HepG2 (cell line): Measurements from ENCODE around the gene PARVA. TPM values are rescaled to one million over a fixed set of nuclear protein-coding genes. Genes with fewer than 3 reads are reported as not detected.

ENCODE experiments used
- ATAC-seq: fragments of 200-7000 bp; cut with Tn5 transposase; 3 replicates; pipeline ENCODE4 v1.9.1; 2020; ENCODE audit warnings: mild to moderate bottlenecking, moderate library complexity
- BruUV-seq: library from RNA; stranded (reverse); fragments of 400-500 nt; replicated peaks from 2 replicates; lab custom pipeline; 2021; lab: Mats Ljungman, UMichigan
- CTCF ChIA-PET: fragments of 300-600 bp; formaldehyde crosslinking; extraction: SDS; loops from one replicate; lab custom pipeline; 2021; ENCODE audit warnings: low total read pairs, inconsistent platforms, low intra/inter-chr PET ratio; lab: Yijun Ruan, JAX
- POLR2A ChIA-PET: fragments of 350-600 bp; sonication (Branson Sonifier 250); formaldehyde crosslinking; loops from one replicate; lab custom pipeline; 2020; ENCODE audit warnings: antibody characterized with exemption, inconsistent platforms; lab: Yijun Ruan, JAX
- DNase-seq: peaks from one replicate; pipeline ENCODE4 v3.0.0-alpha.2; 2015; ENCODE audit warnings: low spot score
- FAIRE-seq: peaks from 3 replicates; lab custom pipeline; 2011; peaks lifted over from hg19 to GRCh38; lab: Jason Lieb, UNC
- H2AFZ ChIP-seq: one replicate; pipeline ENCODE4 v1.6.1; 2011; ENCODE audit warnings: low read length, inconsistent platforms
- H3K27ac ChIP-seq: fragments of 300-600 bp; 3 replicates; pipeline ENCODE4 v1.8.0; 2011; ENCODE audit warnings: mixed run types, mild to moderate bottlenecking, mixed read lengths, low read length, inconsistent platforms; ENCODE audit not compliant: insufficient read depth; ENCODE audit errors: extremely low read length
- H3K27me3 ChIP-seq, 2 experiments: fragments of 200-600 bp in 1 of 2; 2 replicates in 1 of 2; 3 replicates in 1 of 2; pipeline versions ENCODE4 v1.6.0 to v1.8.0; 2011; ENCODE audit warnings: low read length in 2 of 2, mild to moderate bottlenecking in 2 of 2, moderate library complexity in 2 of 2, inconsistent platforms in 1 of 2; ENCODE audit not compliant: insufficient read depth in 2 of 2, control insufficient read depth in 1 of 2
- H3K36me3 ChIP-seq, 2 experiments: fragments of 200-600 bp in 1 of 2; replicated peaks in 1 of 2; 2 replicates in 1 of 2; 3 replicates in 1 of 2; pipeline versions ENCODE4 v1.5.1 to v1.8.0; 2011; ENCODE audit warnings: low read length in 2 of 2, inconsistent platforms in 1 of 2; ENCODE audit not compliant: insufficient read depth in 2 of 2, control insufficient read depth in 1 of 2
- H3K4me1 ChIP-seq: 2 replicates; pipeline ENCODE4 v1.5.1; 2012; ENCODE audit warnings: low read length, inconsistent platforms; ENCODE audit not compliant: insufficient read depth
- H3K4me2 ChIP-seq: 2 replicates; pipeline ENCODE4 v1.6.0; 2011; ENCODE audit warnings: low read depth, low read length, inconsistent platforms
- H3K4me3 ChIP-seq, 3 experiments: fragments of 200-600 bp in 1 of 3; sonication (generic), shearing (Covaris generic) in 1 of 3; replicated peaks in 1 of 3; 2 replicates each; pipeline ENCODE4 v1.5.1; 2011 to 2016; ENCODE audit warnings: low read length in 3 of 3, inconsistent platforms in 2 of 3, low read depth in 2 of 3, mild to moderate bottlenecking in 2 of 3, control low read depth in 1 of 3, mixed read lengths in 1 of 3; ENCODE audit not compliant: insufficient read depth in 1 of 3
- H3K79me2 ChIP-seq: one replicate; pipeline ENCODE4 v1.6.1; 2011; ENCODE audit warnings: low read length, inconsistent platforms; ENCODE audit not compliant: insufficient read depth
- H3K9ac ChIP-seq: 2 replicates; pipeline ENCODE4 v1.6.0; 2011; ENCODE audit warnings: mild to moderate bottlenecking, low read depth, low read length, inconsistent platforms; ENCODE audit not compliant: insufficient read depth
- H3K9me3 ChIP-seq: 2 replicates; pipeline ENCODE4 v1.5.1; 2012; ENCODE audit warnings: mild to moderate bottlenecking, low read length
- H4K20me1 ChIP-seq: 2 replicates; pipeline ENCODE4 v1.6.0; 2011; ENCODE audit warnings: inconsistent platforms, mild to moderate bottlenecking, low read length, moderate library complexity; ENCODE audit not compliant: insufficient read depth
- ARHGAP35 ChIP-seq: sonication (generic); formaldehyde crosslinking; IDR thresholded peaks from 2 replicates; pipeline ENCODE4 v1.9.0; 2022; ENCODE audit warnings: mild to moderate bottlenecking, inconsistent platforms, moderate library complexity, missing genetic modification reagents, borderline replicate concordance
- ATM ChIP-seq: fragments of 450-650 bp; IDR thresholded peaks from 2 replicates; pipeline ENCODE4 v1.7.1; 2017; ENCODE audit warnings: mild to moderate bottlenecking, borderline replicate concordance
- DMAP1 ChIP-seq: IDR thresholded peaks from 2 replicates; pipeline ENCODE4 v1.6.1; 2016
- KAT2B ChIP-seq: fragments of 150-350 bp; IDR thresholded peaks from 2 replicates; pipeline ENCODE4 v1.6.1; 2014; ENCODE audit warnings: low read depth, low read length, borderline replicate concordance
- NR2F6 ChIP-seq, 2 experiments: IDR thresholded peaks; 2 replicates each; pipeline ENCODE4 v1.6.1; 2016; ENCODE audit warnings: antibody characterized with exemption in 1 of 2, mild to moderate bottlenecking in 1 of 2
- RERE ChIP-seq: IDR thresholded peaks from 2 replicates; pipeline ENCODE4 v1.6.1; 2016; ENCODE audit warnings: low read depth, missing genetic modification reagents, missing compliant biosample characterization
- SKI ChIP-seq: fragments of 450-650 bp; IDR thresholded peaks from one replicate; pipeline ENCODE4 v1.6.1; 2018; ENCODE audit warnings: mild to moderate bottlenecking; ENCODE audit not compliant: partially characterized antibody
- TBP ChIP-seq: sonication (generic); formaldehyde crosslinking; IDR thresholded peaks from 2 replicates; pipeline ENCODE4 v1.5.0; 2020; ENCODE audit warnings: missing genetic modification reagents
- ZBTB34 ChIP-seq: sonication (generic); formaldehyde crosslinking; IDR thresholded peaks from 2 replicates; pipeline ENCODE4 v1.8.0; 2022; ENCODE audit warnings: mild to moderate bottlenecking, missing genetic modification reagents
- ZBTB43 ChIP-seq: sonication (generic); formaldehyde crosslinking; conservative IDR thresholded peaks from 2 replicates; pipeline ENCODE4 v1.4.0; 2020; ENCODE audit warnings: missing genetic modification reagents
- ZFP36L2 ChIP-seq: sonication (generic); formaldehyde crosslinking; IDR thresholded peaks from 2 replicates; pipeline ENCODE4 v1.4.0; 2020; ENCODE audit warnings: missing genetic modification reagents
- ZNF383 ChIP-seq: sonication (generic); formaldehyde crosslinking; IDR thresholded peaks from 2 replicates; pipeline ENCODE4 v1.4.0; 2020; ENCODE audit warnings: missing genetic modification reagents, mild to moderate bottlenecking, borderline replicate concordance
- ZNF629 ChIP-seq: sonication (generic); formaldehyde crosslinking; conservative IDR thresholded peaks from 2 replicates; pipeline ENCODE4 v1.5.0; 2020; ENCODE audit warnings: missing genetic modification reagents
- ZNF674 ChIP-seq: sonication (generic); formaldehyde crosslinking; IDR thresholded peaks from 2 replicates; pipeline ENCODE4 v1.5.0; 2020; ENCODE audit warnings: low read depth, mild to moderate bottlenecking, missing genetic modification reagents
- WGBS: methylation state at CpG from one replicate; pipeline ENCODE4 v1.1.6; 2017; ENCODE audit warnings: low lambda C conversion rate; 5-methylcytosine and 5-hydroxymethylcytosine counted together
- in situ Hi-C: cut with HindIII; loops from 2 replicates; pipeline ENCODE4 v1.10.0; 2017; ENCODE audit warnings: low pct_unique_long_range_greater_than_20kb; ENCODE audit not compliant: extremely low pct_ligation_motif_present
- intact Hi-C: fragments of 100-400 bp; cut with micrococcal nuclease; formaldehyde crosslinking; loops from one replicate; pipeline ENCODE4 v1.10.0; 2022; ENCODE audit not compliant: unreplicated experiment
- polyA plus RNA-seq, 8 experiments: library from polyadenylated mRNA; depleted of rRNA in 3 of 8; stranded (reverse) in 7 of 8; unstranded in 1 of 8; fragments of >200 nt; fragmentation: Illumina TruSeq in 4 of 8; extraction: Trizol in 4 of 8; gene quantifications; 2 replicates each; pipeline versions ENCODE4 v1.2.1 to v1.2.3, GENCODE V29; 2011 to 2016; ENCODE audit warnings: low read depth in 4 of 8, missing spikeins in 1 of 8, mixed read lengths in 1 of 8; ENCODE audit not compliant: insufficient read depth in 1 of 8
- total RNA-seq, 5 experiments: library from RNA; depleted of rRNA; stranded (reverse); fragments of >200 nt; fragmentation: Illumina TruSeq; extraction: Trizol; gene quantifications; 2 replicates each; pipeline ENCODE4 v1.2.3, GENCODE V29; 2016; ENCODE audit warnings: low read depth in 1 of 5
- TF ChIP-seq, protein P1 (sequence below): sonication (generic); formaldehyde crosslinking; IDR thresholded peaks from 2 replicates; pipeline ENCODE4 v1.4.0; 2020; ENCODE audit warnings: mild to moderate bottlenecking, missing genetic modification reagents

PARVA gene
- total and polyA plus RNA-seq, 2 of the 13 experiments (the other 11 are each of a cell fraction or from before 2014, with no cell fraction given) = 5.9 to 9.1 TPM

GRCh38 chr11:12435264-12435663 lies 57.9 kb downstream of the PARVA start:
- Histone ChIP-seq H3K4me1 (peaks cover 27% of the 10 kb centered on the region), H2AFZ (no peak overlapping the region), H3K9me3 (no peaks in the 10 kb centered on the region), H3K79me2 (no peaks in the 10 kb centered on the region), H3K4me3 (no peak overlapping the region), H3K9ac (no peak overlapping the region), H4K20me1 (no peaks in the 10 kb centered on the region), H3K27me3 (no peaks in the 10 kb centered on the region), H3K36me3 (no peaks in the 10 kb centered on the region), H3K4me2 (no peak overlapping the region), H3K27ac (no peak overlapping the region)
- in situ Hi-C loops (no loop called here), intact Hi-C loops (no loop called here)
- ChIA-PET POLR2A (no interaction called here), CTCF (no interaction called here)
- no peak for FAIRE-seq
- ATAC-seq = no peak
- 88% methylated on average over 3 of the region's 3 CpGs for WGBS
- no peak for DNase-seq
- no TSS peak for BruUV-seq
- TF ChIP-seq ZNF383 (CRISPR knock-in tag) = no peak
- no peak for TF ChIP-seq ARHGAP35 (CRISPR knock-in tag)
- TF ChIP-seq DMAP1 (CRISPR knock-in tag) = no peak
- TF ChIP-seq RERE (CRISPR knock-in tag) = no peak
- TF ChIP-seq NR2F6 (IDR thresholded peaks at IDR 0.05) = no peak
- TF ChIP-seq NR2F6 (CRISPR knock-in tag; IDR thresholded peaks at IDR 0.05) = no peak
- TF ChIP-seq KAT2B = no peak
- TF ChIP-seq ATM = no peak
- no peak for TF ChIP-seq ZNF674 (CRISPR knock-in tag)
- TF ChIP-seq, protein P1, sequence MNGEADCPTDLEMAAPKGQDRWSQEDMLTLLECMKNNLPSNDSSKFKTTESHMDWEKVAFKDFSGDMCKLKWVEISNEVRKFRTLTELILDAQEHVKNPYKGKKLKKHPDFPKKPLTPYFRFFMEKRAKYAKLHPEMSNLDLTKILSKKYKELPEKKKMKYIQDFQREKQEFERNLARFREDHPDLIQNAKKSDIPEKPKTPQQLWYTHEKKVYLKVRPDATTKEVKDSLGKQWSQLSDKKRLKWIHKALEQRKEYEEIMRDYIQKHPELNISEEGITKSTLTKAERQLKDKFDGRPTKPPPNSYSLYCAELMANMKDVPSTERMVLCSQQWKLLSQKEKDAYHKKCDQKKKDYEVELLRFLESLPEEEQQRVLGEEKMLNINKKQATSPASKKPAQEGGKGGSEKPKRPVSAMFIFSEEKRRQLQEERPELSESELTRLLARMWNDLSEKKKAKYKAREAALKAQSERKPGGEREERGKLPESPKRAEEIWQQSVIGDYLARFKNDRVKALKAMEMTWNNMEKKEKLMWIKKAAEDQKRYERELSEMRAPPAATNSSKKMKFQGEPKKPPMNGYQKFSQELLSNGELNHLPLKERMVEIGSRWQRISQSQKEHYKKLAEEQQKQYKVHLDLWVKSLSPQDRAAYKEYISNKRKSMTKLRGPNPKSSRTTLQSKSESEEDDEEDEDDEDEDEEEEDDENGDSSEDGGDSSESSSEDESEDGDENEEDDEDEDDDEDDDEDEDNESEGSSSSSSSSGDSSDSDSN = no peak
- no peak for TF ChIP-seq TBP
- no peak for TF ChIP-seq ZNF629
- TF ChIP-seq ZFP36L2 (CRISPR knock-in tag) = no peak
- TF ChIP-seq ZBTB43 (CRISPR knock-in tag) = no peak
- no peak for TF ChIP-seq ZBTB34 (CRISPR knock-in tag)
- TF ChIP-seq SKI = no peak
